PC-9 (cell line): ENCODE results near the gene ASXL1. TPM values are rescaled to one million over a fixed set of nuclear protein-coding genes. Genes with fewer than 3 reads are reported as not detected.

Experiments
- BruUV-seq: library from RNA; stranded (reverse); fragments of 400-500 nt; replicated peaks from 2 replicates; lab custom pipeline; 2021; lab: Mats Ljungman, UMichigan
- CTCF ChIA-PET: fragments of 300-600 bp; sonication (Branson Sonifier 250); formaldehyde crosslinking; loops from one replicate; lab custom pipeline; 2022; ENCODE audit warnings: antibody characterized with exemption; lab: Charles Lee
- POLR2A ChIA-PET: fragments of 300-600 bp; sonication (Branson Sonifier 250); formaldehyde crosslinking; loops from one replicate; lab custom pipeline; 2022; ENCODE audit warnings: antibody characterized with exemption; ENCODE audit not compliant: unreplicated experiment; lab: Charles Lee
- DNase-seq, 2 experiments: peaks; one replicate each; pipeline versions ENCODE4 v3.0.0 to v3.0.0-alpha.2; 2015 to 2022; ENCODE audit warnings: mixed read lengths in 1 of 2
- H2AFZ ChIP-seq: fragments of 200-600 bp; sonication (generic); 2 replicates; pipeline ENCODE4 v1.8.1; 2017; ENCODE audit warnings: antibody characterized with exemption
- H3F3A ChIP-seq: fragments of 200-600 bp; sonication (generic); 2 replicates; pipeline ENCODE4 v1.8.1; 2017; ENCODE audit warnings: antibody characterized with exemption, mild to moderate bottlenecking, low read depth; ENCODE audit not compliant: insufficient read depth
- H3K27ac ChIP-seq: fragments of 200-600 bp; sonication (generic); 2 replicates; pipeline ENCODE4 v1.6.1; 2016; ENCODE audit warnings: mixed run types
- H3K27me3 ChIP-seq: fragments of 200-600 bp; sonication (generic); 2 replicates; pipeline ENCODE4 v1.6.1; 2016; ENCODE audit warnings: low read depth, mixed run types; ENCODE audit not compliant: insufficient read depth
- H3K36me3 ChIP-seq: fragments of 200-600 bp; sonication (generic); 2 replicates; pipeline ENCODE4 v1.6.1; 2016; ENCODE audit warnings: low read depth, mixed run types
- H3K4me1 ChIP-seq: fragments of 200-600 bp; sonication (generic); replicated peaks from 2 replicates; pipeline ENCODE4 v1.6.1; 2016; ENCODE audit warnings: mixed run types; ENCODE audit not compliant: insufficient read depth
- H3K4me2 ChIP-seq: fragments of 200-600 bp; sonication (generic); 2 replicates; pipeline ENCODE4 v1.6.1; 2017; ENCODE audit warnings: mixed run types
- H3K4me3 ChIP-seq: fragments of 200-600 bp; sonication (generic); 2 replicates; pipeline ENCODE4 v1.6.1; 2016; ENCODE audit warnings: mixed run types
- H3K79me2 ChIP-seq: fragments of 200-600 bp; sonication (generic); 2 replicates; pipeline ENCODE4 v1.6.1; 2017; ENCODE audit warnings: low read depth, mixed run types
- H3K9me2 ChIP-seq: fragments of 200-600 bp; sonication (generic); 2 replicates; pipeline ENCODE4 v1.8.1; 2017; ENCODE audit warnings: mild to moderate bottlenecking; ENCODE audit not compliant: insufficient read depth
- H3K9me3 ChIP-seq: fragments of 200-600 bp; sonication (generic); 2 replicates; pipeline ENCODE4 v1.8.1; 2016; ENCODE audit warnings: low read depth; ENCODE audit not compliant: insufficient read depth
- H4K20me1 ChIP-seq: fragments of 200-600 bp; sonication (generic); 2 replicates; pipeline ENCODE4 v1.8.1; 2017; ENCODE audit not compliant: insufficient read depth
- EZH2 ChIP-seq: fragments of 200-600 bp; sonication (generic); IDR thresholded peaks from 2 replicates; pipeline ENCODE4 v1.8.0; 2017; ENCODE audit warnings: antibody characterized with exemption, low read depth
- intact Hi-C: fragments of 100-400 bp; cut with micrococcal nuclease; formaldehyde crosslinking; loops from one replicate; pipeline ENCODE4 v1.10.0; 2022; ENCODE audit not compliant: unreplicated experiment
- total RNA-seq: library from RNA; stranded (reverse); gene quantifications from 2 replicates; pipeline ENCODE4 v1.2.3, GENCODE V29; 2021
- TF ChIP-seq, protein P1 (sequence below): fragments of 200-600 bp; sonication (generic); conservative IDR thresholded peaks from 2 replicates; pipeline ENCODE4 v1.6.1; 2017; ENCODE audit warnings: mixed run types, antibody characterized with exemption, mild to moderate bottlenecking, moderate library complexity

Gene ASXL1
- total RNA-seq, 1 experiment from 2014 or later, result 123 TPM

DNA sequence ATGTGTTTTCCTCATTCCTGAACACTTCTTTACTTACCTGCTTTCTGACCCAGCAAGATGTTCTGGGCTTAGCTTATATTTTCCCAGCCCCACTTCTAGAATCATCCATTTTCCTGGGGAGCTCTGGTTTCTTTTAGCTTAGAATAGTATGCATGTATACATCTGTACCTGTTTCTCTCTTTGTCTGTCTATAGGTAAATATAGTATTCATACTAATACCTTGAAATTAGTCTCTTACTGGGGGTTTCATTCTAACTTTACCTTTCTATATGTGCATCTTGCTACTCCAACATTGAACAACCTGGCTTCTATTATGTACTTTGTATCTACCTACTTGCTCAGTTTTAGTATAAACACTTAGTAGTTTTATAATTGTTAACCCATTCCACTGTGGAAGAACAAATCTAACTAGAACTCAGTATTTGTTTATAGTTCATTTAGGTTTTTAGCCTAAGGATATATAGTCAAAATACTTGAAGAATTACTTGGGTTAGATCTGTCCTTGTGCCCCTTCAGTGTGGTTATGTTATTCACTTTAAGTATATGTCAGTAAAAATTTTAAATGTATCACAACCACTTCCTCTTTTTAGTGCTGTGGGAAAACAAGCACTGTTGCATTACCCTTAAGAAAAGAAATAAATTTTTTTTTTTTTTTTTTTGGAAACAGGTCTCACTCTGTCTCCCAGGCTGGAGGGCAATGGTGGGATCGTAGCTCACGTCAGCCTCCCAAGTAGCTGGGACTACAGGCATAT is 54.0 kb downstream of the ASXL1 start:
- H3K9me3 ChIP-seq, result no peaks in the 10 kb centered on the region
- H3F3A ChIP-seq, result peaks cover 6% of the 10 kb centered on the region; the same call in 1 of the 2 replicates
- H3K36me3 ChIP-seq, result no peaks in the 10 kb centered on the region
- TF ChIP-seq EZH2, result no peak
- TF ChIP-seq, protein P1, sequence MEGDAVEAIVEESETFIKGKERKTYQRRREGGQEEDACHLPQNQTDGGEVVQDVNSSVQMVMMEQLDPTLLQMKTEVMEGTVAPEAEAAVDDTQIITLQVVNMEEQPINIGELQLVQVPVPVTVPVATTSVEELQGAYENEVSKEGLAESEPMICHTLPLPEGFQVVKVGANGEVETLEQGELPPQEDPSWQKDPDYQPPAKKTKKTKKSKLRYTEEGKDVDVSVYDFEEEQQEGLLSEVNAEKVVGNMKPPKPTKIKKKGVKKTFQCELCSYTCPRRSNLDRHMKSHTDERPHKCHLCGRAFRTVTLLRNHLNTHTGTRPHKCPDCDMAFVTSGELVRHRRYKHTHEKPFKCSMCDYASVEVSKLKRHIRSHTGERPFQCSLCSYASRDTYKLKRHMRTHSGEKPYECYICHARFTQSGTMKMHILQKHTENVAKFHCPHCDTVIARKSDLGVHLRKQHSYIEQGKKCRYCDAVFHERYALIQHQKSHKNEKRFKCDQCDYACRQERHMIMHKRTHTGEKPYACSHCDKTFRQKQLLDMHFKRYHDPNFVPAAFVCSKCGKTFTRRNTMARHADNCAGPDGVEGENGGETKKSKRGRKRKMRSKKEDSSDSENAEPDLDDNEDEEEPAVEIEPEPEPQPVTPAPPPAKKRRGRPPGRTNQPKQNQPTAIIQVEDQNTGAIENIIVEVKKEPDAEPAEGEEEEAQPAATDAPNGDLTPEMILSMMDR, result no peak
- no peaks in the 10 kb centered on the region for H3K4me1 ChIP-seq
- ChIA-PET POLR2A (no interaction called here), CTCF (no interaction called here)
- peaks cover 77% of the 10 kb centered on the region for H3K79me2 ChIP-seq
- no peak overlapping the region for H3K4me3 ChIP-seq
- H3K9me2 ChIP-seq, result no peaks in the 10 kb centered on the region
- H3K4me2 ChIP-seq, result no peak overlapping the region
- BruUV-seq, result no TSS peak
- DNase-seq, result no peak
- peaks cover 73% of the 10 kb centered on the region for H4K20me1 ChIP-seq
- no peak overlapping the region for H2AFZ ChIP-seq
- H3K27ac ChIP-seq, result no peak overlapping the region
- intact Hi-C loops, result no loop called here
- H3K27me3 ChIP-seq, result no peaks in the 10 kb centered on the region

GRCh38 chr20:32415494-32415893 is 57.4 kb downstream of the ASXL1 start:
- H3F3A ChIP-seq, result no peaks in the 10 kb centered on the region
- ChIA-PET POLR2A (no interaction called here), CTCF (no interaction called here)
- no peaks in the 10 kb centered on the region for H3K27me3 ChIP-seq
- H4K20me1 ChIP-seq, result peaks cover 55% of the 10 kb centered on the region
- BruUV-seq, result no TSS peak
- no peak overlapping the region for H2AFZ ChIP-seq
- H3K9me2 ChIP-seq, result no peaks in the 10 kb centered on the region
- H3K36me3 ChIP-seq, result no peaks in the 10 kb centered on the region
- no peak for DNase-seq
- H3K27ac ChIP-seq, result no peak overlapping the region
- TF ChIP-seq, protein P1, result no peak
- TF ChIP-seq EZH2, result no peak
- intact Hi-C loops, result no loop called here
- peaks cover 66% of the 10 kb centered on the region for H3K79me2 ChIP-seq
- no peaks in the 10 kb centered on the region for H3K4me1 ChIP-seq
- no peak overlapping the region for H3K4me2 ChIP-seq
- no peak overlapping the region for H3K4me3 ChIP-seq
- H3K9me3 ChIP-seq, result no peaks in the 10 kb centered on the region

- no peak overlapping the region for H3K27ac ChIP-seq
- POLR2A ChIA-PET, result no interaction called here
- no peaks in the 10 kb centered on the region for H3K9me2 ChIP-seq
- no peak overlapping the region for H3K4me3 ChIP-seq
- no peaks in the 10 kb centered on the region for H3K36me3 ChIP-seq
- BruUV-seq, result no TSS peak
- H3K9me3 ChIP-seq, result no peaks in the 10 kb centered on the region
- no peaks in the 10 kb centered on the region for H3F3A ChIP-seq
- intact Hi-C loops, result no loop called here
- H3K4me2 ChIP-seq, result no peak overlapping the region
- peaks cover 63% of the 10 kb centered on the region for H3K79me2 ChIP-seq
- CTCF ChIA-PET, result no interaction called here
- no peak overlapping the region for H2AFZ ChIP-seq
- TF ChIP-seq, protein P1, result no peak
- TF ChIP-seq EZH2, result no peak
- no peaks in the 10 kb centered on the region for H3K4me1 ChIP-seq
- H4K20me1 ChIP-seq, result peaks cover 56% of the 10 kb centered on the region
- no peaks in the 10 kb centered on the region for H3K27me3 ChIP-seq
- no peak for DNase-seq
Observed at GRCh38 chr20:32416206-32416605, 58.1 kb downstream of the ASXL1 start.
